ENCODE measurements around the gene PPP6R2.

The PPP6R2 gene

DNA sequence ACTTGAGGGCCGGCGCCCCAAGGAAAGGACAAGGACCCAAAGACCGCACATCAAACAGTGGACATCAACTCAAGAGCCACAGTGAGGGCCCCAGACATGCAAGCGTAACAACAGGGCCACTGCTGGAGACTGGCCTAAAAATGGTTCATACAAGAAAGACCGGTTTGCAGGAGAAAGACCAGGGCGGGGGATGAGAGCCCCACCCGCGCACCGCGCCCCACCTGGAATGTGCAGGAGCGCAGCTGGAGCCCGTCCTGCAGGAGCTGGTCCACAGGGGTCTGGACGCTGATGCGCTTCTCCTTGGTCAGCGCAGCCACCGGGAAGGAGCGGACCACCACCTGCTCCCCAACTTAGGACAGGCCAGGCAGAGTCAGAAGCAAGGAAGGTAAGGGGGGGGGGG is 117.8 kb downstream of the PPP6R2 start:
- DNase-seq (ENCODE audit: low read depth): peak; percentile 17
- H3K4me3 ChIP-seq (ENCODE audit: low read depth, low read length): no peak overlapping the region
- TF ChIP-seq CTCF (IDR thresholded peaks at IDR 0.05; ENCODE audit: control insufficient read depth, extremely low read depth, insufficient read depth): no peak

GRCh38 chr22:50461536-50461935 is 118.4 kb downstream of the PPP6R2 start:
- DNase-seq (ENCODE audit: low read depth): no peak
- no peak for TF ChIP-seq CTCF (IDR thresholded peaks at IDR 0.05; ENCODE audit: control insufficient read depth, extremely low read depth, insufficient read depth)
- no peak overlapping the region for H3K4me3 ChIP-seq (ENCODE audit: low read depth, low read length)

DNA sequence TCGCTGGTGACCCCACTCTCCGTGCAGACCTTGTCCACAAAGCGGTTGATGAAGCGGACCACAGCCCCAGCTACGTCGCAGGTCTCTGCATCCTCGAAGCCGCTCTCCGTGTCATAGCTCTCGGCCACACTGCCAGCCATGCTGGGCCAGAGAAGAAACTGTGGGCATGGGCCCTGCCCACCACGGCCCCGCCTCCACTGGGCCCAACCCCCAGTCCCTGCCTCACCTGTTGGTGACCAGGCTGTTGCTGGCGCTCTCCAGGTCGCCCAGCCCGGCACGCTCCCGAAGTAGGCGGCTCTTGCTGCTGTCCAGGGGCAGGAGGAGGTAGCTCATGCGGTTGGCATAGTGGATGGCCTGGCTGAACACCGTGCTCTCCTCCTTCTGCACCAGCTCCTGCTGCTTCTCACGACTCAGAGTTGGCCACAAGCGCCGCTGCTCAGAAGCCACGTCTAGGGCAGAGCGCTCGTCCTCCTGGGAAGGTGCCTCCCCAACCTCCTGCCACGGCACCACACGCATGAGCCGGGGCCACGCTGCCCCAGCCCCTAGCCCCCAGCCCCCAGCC is 118.9 kb downstream of the PPP6R2 start:
- TF ChIP-seq CTCF (IDR thresholded peaks at IDR 0.05; ENCODE audit: control insufficient read depth, extremely low read depth, insufficient read depth): no peak
- H3K4me3 ChIP-seq (ENCODE audit: low read depth, low read length): no peak overlapping the region
- no peak for DNase-seq (ENCODE audit: low read depth)

GRCh38 chr22:50463188-50463900 is 120.2 kb downstream of the PPP6R2 start:
- H3K4me3 ChIP-seq (ENCODE audit: low read depth, low read length): no peak overlapping the region
- no peak for TF ChIP-seq CTCF (IDR thresholded peaks at IDR 0.05; ENCODE audit: control insufficient read depth, extremely low read depth, insufficient read depth)
- no peak for DNase-seq (ENCODE audit: low read depth)

DNA sequence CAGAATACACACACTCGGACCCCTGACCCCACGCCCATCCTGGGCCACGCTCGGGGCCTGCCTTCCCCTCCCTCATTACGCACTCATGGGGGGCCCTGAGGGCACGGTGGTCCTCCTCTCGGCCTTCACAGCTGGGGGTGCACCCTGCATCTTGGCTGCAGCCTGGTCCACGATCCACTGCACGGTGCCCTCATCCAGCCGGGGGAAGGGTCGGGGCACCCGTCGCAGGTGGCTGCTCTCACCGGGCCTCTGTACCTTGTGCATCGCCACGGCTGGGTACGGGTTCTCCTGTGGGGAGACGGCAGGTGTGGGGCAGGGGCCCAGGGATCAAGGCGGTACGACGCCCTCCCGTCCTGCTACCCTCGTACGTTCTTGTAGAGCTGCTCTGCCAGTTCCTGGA is 121.3 kb downstream of the PPP6R2 start:
- DNase-seq (ENCODE audit: low read depth): no peak
- no peak overlapping the region for H3K4me3 ChIP-seq (ENCODE audit: low read depth, low read length)
- no peak for TF ChIP-seq CTCF (IDR thresholded peaks at IDR 0.05; ENCODE audit: control insufficient read depth, extremely low read depth, insufficient read depth)

- no peak overlapping the region for H3K4me3 ChIP-seq (ENCODE audit: low read depth, low read length)
- no peak for TF ChIP-seq CTCF (IDR thresholded peaks at IDR 0.05; ENCODE audit: control insufficient read depth, extremely low read depth, insufficient read depth)
- no peak for DNase-seq (ENCODE audit: low read depth)
These were observed 122.2 kb downstream of the PPP6R2 start for GRCh38 chr22:50465066-50465930.

Measured in LNCaP clone FGC (cell line).